ENCODE results near the gene SEC14L5.

Gene SEC14L5

DNA sequence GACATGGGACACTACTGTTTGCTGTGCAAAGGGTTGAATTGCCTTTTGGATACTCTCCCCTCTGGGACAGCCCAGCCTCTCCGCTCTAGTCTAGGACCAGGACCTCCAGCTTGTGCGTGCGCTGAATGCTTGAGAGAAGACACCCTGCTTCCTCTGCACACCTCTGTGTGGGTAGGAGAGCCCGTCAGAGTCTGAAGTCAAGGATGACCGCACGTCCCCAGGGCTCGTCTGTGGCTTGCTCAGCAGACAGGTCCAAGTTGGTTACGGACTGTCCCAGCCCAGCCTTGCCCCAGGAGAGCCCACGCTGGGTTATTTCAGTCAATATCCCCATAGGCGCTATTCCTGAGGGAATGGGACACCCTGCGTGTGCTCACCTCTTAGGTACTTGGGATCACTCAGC lies 103.9 kb downstream of the SEC14L5 start:
- no peaks in the 10 kb centered on the region for H3F3A ChIP-seq (ENCODE audit: insufficient read depth, low read length)
- no peaks in the 10 kb centered on the region for H3K9me2 ChIP-seq (replicated peaks; ENCODE audit: insufficient read depth, low read length)
- no peak overlapping the region for H3K4me2 ChIP-seq (ENCODE audit: low read depth, low read length)
- TF ChIP-seq, protein P1, sequence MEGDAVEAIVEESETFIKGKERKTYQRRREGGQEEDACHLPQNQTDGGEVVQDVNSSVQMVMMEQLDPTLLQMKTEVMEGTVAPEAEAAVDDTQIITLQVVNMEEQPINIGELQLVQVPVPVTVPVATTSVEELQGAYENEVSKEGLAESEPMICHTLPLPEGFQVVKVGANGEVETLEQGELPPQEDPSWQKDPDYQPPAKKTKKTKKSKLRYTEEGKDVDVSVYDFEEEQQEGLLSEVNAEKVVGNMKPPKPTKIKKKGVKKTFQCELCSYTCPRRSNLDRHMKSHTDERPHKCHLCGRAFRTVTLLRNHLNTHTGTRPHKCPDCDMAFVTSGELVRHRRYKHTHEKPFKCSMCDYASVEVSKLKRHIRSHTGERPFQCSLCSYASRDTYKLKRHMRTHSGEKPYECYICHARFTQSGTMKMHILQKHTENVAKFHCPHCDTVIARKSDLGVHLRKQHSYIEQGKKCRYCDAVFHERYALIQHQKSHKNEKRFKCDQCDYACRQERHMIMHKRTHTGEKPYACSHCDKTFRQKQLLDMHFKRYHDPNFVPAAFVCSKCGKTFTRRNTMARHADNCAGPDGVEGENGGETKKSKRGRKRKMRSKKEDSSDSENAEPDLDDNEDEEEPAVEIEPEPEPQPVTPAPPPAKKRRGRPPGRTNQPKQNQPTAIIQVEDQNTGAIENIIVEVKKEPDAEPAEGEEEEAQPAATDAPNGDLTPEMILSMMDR (IDR thresholded peaks at IDR 0.05; ENCODE audit: low read length): no peak
- no peak for TF ChIP-seq EZH2phosphoT487 (IDR thresholded peaks at IDR 0.05; ENCODE audit: low read length)
- TF ChIP-seq EZH2 (optimal IDR thresholded peaks at IDR 0.05; ENCODE audit: low read depth, low read length): no peak
- no peaks in the 10 kb centered on the region for H3K36me3 ChIP-seq (replicated peaks; ENCODE audit: insufficient read depth, low read length)
- H3K9ac ChIP-seq (ENCODE audit: low read length): no peak overlapping the region
- no peaks in the 10 kb centered on the region for H4K20me1 ChIP-seq (ENCODE audit: insufficient read depth, low read length)
- no peak overlapping the region for H3K27ac ChIP-seq (ENCODE audit: low read length)
- peaks cover 63% of the 10 kb centered on the region for H3K27me3 ChIP-seq (replicated peaks; ENCODE audit: insufficient read depth, low read length)
- no peaks in the 10 kb centered on the region for H3K79me2 ChIP-seq (ENCODE audit: low read length)
- no peak overlapping the region for H2AFZ ChIP-seq (ENCODE audit: low read length)
- no peak overlapping the region for H3K4me3 ChIP-seq (ENCODE audit: low read length)
- no peak for DNase-seq
- H3K4me1 ChIP-seq (ENCODE audit: low read length): no peaks in the 10 kb centered on the region
- H3K9me3 ChIP-seq (replicated peaks; ENCODE audit: insufficient read depth, low read length): no peaks in the 10 kb centered on the region

DNA sequence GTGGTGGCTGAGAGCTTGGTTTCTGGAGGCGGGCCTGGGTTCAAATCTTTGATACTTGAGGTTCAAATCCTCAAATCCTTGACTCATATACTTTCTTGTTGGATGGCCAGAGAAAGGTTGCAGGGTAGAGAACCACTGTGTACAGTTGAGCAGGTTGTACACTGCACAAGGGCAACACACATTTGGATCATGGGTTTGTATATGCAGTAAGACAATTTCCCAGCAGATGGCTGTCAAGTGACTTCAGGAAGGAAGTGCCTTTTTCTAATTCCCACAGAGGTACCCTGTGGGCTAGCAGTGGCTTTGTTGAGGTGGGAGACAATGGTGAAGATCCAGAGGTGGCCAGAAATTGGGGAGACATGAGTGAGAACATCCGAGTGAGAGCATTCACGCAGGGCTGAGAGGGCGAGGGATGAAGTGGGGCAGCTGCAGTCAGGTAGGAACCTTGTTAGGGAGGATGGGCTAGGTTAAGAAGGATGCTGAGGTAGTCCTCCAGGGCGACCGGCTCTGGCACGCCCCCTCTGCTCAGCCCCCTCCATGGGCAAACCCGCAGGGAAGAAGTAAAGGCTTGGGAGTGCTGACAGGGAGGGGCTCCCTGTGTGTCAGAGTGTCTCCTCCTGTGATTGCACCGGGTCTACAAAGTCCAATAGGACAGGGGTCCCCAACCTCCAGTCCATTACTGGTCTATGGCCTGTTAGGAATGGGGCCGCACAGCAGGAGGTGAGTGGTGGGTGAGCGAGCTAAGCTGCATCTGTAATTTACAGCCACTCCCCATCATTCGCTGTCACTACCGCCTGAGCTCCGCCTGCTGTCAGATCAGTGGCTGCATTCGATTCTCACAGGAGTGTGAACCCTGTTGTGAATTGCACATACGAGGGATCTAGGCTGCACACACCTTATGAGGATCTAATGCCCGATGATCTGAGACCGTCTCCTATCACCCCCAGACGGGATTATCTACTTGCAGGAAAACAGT lies 104.9 kb downstream of the SEC14L5 start:
- TF ChIP-seq EZH2phosphoT487 (IDR thresholded peaks at IDR 0.05; ENCODE audit: low read length): no peak
- no peak for TF ChIP-seq EZH2 (optimal IDR thresholded peaks at IDR 0.05; ENCODE audit: low read depth, low read length)
- TF ChIP-seq, protein P1 (IDR thresholded peaks at IDR 0.05; ENCODE audit: low read length): peak; percentile 14
- Histone ChIP-seq H3F3A (ENCODE audit: insufficient read depth, low read length) (no peaks in the 10 kb centered on the region), H3K4me1 (ENCODE audit: low read length) (no peaks in the 10 kb centered on the region), H3K9ac (ENCODE audit: low read length) (no peak overlapping the region), H3K9me3 (replicated peaks; ENCODE audit: insufficient read depth, low read length) (no peaks in the 10 kb centered on the region), H4K20me1 (ENCODE audit: insufficient read depth, low read length) (no peaks in the 10 kb centered on the region), H3K4me3 (ENCODE audit: low read length) (no peak overlapping the region), H3K27me3 (replicated peaks; ENCODE audit: insufficient read depth, low read length) (peaks cover 70% of the 10 kb centered on the region), H3K36me3 (replicated peaks; ENCODE audit: insufficient read depth, low read length) (no peaks in the 10 kb centered on the region), H3K79me2 (ENCODE audit: low read length) (no peaks in the 10 kb centered on the region), H2AFZ (ENCODE audit: low read length) (no peak overlapping the region), H3K9me2 (replicated peaks; ENCODE audit: insufficient read depth, low read length) (no peaks in the 10 kb centered on the region), H3K27ac (ENCODE audit: low read length) (no peak overlapping the region), H3K4me2 (ENCODE audit: low read depth, low read length) (no peak overlapping the region)
- DNase-seq: no peak

DNA sequence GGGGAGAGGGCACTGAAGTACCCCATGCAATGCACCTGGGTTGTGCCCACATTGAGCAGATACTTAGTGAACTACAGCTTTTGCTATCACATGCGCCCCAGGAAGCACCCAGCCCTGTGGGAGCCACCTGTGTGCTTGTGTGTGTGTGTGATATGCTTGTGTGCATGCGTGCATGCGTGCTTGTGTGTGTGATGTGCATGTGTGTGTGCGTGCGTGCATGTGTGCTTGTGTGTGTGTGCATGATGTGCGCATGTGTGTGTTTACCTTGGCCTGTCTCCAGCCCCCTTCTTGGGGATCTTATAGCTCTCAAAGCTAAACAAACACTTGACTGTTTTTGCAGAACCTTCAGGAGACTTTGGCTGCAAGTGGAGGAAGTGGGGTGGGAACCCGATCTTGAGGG lies 106.8 kb downstream of the SEC14L5 start:
- no peaks in the 10 kb centered on the region for H4K20me1 ChIP-seq (ENCODE audit: insufficient read depth, low read length)
- no peaks in the 10 kb centered on the region for H3K36me3 ChIP-seq (replicated peaks; ENCODE audit: insufficient read depth, low read length)
- peaks cover 69% of the 10 kb centered on the region for H3K27me3 ChIP-seq (replicated peaks; ENCODE audit: insufficient read depth, low read length)
- H3K9me2 ChIP-seq (replicated peaks; ENCODE audit: insufficient read depth, low read length): no peaks in the 10 kb centered on the region
- no peak for DNase-seq
- H2AFZ ChIP-seq (ENCODE audit: low read length): no peak overlapping the region
- H3K4me2 ChIP-seq (ENCODE audit: low read depth, low read length): no peak overlapping the region
- no peaks in the 10 kb centered on the region for H3K9me3 ChIP-seq (replicated peaks; ENCODE audit: insufficient read depth, low read length)
- no peak for TF ChIP-seq EZH2phosphoT487 (IDR thresholded peaks at IDR 0.05; ENCODE audit: low read length)
- TF ChIP-seq EZH2 (optimal IDR thresholded peaks at IDR 0.05; ENCODE audit: low read depth, low read length): no peak
- TF ChIP-seq, protein P1 (IDR thresholded peaks at IDR 0.05; ENCODE audit: low read length): no peak
- no peaks in the 10 kb centered on the region for H3K4me1 ChIP-seq (ENCODE audit: low read length)
- no peaks in the 10 kb centered on the region for H3K79me2 ChIP-seq (ENCODE audit: low read length)
- no peak overlapping the region for H3K27ac ChIP-seq (ENCODE audit: low read length)
- H3K4me3 ChIP-seq (ENCODE audit: low read length): no peak overlapping the region
- H3F3A ChIP-seq (ENCODE audit: insufficient read depth, low read length): no peaks in the 10 kb centered on the region
- H3K9ac ChIP-seq (ENCODE audit: low read length): no peak overlapping the region

Measured in MM.1S (cell line).